ENCODE results near the gene KLHL29.

Gene KLHL29

DNA sequence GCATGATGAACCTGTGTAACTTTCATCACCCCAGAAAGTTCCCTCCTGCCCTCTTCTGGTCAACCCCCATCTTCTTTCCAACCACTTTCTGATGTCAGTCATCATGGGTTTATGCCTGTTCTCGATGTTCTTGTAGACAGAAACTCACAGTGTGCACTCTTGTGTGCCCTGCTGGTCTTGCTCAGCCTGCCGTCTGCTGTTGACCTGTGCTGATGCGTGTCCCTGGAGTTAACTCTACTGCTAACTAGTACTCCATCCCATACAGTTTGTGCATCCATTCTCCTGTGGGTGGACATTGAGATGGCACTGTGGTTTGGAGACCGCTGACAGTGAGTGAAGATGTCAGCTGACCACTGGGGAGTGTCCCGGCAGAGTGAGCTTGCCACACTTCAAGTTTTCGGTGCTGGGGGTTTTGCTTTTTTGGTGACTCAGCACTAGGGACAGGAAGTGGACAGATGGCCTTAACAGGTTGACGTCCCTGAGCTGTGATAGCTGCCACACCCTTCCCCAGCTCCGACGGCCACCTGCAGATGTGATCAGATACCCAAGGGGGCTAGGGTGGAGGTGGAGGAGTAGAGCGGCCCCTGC is 14.8 kb downstream of the KLHL29 start:
- DNase-seq, result no peak

DNA sequence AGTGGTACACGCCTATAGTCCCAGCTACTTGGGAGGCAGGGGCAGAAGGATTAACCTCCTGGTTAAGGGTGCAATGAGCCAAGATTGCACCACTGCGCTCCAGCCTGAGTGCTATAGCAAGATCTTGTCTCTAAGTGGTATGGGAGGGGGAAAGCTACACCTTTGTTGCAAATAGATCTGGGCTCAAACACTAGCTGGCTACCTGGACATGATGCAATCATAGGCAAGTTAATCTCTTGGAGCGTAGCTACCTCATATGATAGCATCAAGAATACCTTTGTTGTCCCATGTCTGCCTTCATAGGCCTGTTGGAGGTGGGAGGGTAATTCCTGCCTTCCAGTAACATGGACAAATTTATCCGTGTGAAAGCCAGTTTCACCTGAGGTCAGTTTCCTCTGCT is 15.7 kb downstream of the KLHL29 start:
- no peak for DNase-seq

DNA sequence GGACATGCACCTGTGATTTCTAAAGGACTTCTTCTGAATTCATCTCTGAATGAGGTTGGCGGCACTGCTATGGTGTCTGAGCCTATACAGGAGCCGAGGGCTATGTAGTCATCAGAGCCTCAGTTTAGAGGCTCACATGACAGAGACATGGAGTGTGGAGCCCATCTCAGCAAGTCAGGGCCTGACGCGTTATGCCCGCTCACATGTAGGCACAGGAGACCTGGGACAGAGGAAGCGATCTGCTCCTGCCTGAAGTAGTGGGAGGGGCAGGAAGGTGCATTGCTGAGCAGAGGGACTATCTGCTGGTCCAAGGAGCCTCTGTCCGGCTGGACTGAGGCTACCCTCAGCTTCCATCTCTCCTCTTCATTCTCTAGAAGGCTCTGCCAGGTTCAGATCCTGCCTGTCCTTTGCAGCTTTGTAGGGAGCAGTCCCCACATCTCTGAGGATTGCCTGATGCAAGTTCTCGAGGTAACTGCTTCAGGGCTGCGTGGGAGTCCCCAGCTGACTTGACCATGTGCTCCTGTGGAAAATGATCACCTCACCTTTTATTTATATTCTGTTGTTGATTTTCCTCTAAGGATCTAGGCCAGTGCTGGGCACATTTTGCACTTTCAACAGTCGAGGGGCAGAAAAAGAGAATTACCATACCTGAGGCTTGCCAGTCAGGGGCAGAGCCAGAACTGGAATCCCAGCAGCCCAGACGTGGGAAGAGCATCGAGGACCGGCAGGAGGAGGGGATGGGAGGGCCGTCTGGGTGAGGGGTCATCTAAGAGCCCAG is 16.6 kb downstream of the KLHL29 start:
- DNase-seq, result no peak

DNA sequence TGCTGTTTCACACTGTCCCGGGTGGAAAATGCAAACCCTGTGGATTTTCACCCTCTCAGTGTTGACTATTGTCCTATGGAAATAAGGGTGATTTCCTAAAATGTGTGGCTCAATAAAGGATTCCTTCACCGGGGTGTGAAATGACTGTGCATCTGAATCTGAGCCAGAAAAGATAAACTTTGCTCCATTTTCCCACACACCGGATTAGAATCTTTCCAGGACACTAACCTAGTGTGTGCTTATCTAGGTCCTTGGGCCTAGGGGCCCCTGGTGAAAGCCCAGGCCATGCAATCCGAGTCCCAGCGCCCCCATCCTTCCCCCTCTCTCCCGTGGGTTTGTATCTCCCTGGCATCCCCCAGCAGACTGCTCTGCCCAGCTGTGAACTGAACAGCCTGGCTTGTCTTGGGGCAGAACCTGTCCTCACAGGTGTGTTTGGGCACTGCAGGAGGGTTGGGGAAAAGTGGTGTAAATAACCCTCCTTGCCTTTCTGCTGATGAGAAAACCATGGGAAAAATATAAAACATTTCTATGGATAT is 17.3 kb downstream of the KLHL29 start:
- no peak for DNase-seq

DNA sequence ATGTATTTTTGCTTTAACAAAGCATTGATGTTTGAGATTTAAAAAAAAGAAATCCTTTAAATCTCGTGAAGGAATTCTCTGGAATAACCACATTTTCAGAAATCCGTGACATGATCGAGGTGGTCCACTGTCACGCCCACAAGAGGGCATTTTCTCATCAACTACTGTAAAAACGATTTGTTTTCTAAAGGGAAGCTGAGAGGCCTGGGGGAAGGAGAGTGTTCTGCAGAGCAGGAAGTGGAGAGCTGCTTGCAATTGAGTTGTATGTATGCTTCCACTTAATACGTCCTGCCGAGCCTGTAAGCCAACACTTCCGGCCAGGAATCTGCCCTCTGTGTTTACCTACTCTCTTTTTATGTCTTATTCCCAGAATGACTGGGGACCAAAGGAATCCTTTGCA is 19.4 kb downstream of the KLHL29 start:
- DNase-seq, result peak; percentile 88

DNA sequence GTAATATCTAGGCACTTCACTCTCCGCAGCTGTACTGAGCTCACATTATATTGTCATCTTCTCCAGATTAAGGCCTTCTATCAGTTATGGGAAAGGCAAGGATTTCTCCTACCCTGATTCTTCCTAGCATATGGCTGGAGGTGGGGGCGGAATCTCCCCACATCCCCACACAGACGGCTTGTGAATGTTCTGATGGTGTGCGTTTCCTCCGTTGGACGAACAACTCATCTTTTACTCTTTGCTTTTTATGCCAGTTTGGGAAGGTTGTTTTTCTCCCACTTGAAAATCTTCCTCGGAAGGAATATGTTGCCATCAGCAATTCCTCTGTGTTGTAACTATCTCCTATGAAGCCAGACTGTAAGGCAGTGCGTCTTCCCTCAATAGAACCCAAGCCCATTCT is 24.3 kb downstream of the KLHL29 start:
- DNase-seq, result no peak

DNA sequence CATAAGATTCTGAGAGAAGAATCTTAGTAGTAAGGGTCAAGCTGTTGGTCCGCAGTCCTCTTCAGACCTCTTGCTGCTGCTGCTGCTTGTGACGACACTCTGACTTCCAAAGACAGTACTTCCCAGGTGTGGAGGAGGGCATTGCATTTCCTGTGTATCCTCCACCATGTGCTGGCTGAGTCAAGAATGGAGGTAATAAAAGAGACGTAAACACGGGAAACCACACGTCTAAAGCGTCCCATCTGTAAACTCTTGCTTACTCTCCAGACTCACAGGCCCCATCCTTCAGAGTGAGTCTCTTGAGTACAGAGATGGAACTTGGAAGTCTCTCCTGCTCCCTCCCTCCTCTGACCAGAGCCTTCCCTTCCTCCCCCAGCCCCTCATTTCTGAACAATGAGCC is 25.6 kb downstream of the KLHL29 start:
- DNase-seq, result no peak

DNA sequence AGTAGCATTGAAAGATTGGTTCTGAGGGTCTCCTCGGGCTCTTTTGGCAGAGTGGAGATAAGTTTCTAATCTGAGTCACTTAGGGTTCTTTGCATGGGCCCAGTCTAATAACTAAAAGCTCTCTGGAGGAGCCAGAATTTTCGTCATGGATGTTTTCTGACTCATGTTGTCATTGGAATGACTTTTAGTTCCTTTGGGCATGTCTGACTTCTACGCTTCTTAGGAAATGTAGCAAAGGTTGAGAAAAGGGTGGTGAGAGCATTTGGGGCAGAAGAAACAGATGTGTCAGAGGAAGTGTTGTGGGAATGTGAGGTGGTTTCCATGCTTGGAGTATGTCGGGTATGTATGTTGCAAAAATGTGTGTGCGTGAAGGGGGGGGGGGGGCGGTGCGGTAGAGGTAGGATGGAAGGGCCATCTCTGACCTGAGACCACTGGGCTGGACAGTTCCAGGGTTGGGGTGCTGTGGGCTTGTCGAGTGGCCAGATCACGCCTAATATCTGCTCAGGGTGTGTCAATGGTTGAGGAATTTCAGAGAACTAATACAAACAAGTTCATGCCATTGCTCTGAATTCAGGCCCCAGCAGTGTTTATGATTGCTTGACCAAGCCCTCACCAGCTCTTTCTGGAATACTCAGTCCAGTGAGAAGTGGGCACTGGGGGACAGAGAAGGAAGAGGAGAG is 26.9 kb downstream of the KLHL29 start:
- peak; percentile 95 for DNase-seq

DNA sequence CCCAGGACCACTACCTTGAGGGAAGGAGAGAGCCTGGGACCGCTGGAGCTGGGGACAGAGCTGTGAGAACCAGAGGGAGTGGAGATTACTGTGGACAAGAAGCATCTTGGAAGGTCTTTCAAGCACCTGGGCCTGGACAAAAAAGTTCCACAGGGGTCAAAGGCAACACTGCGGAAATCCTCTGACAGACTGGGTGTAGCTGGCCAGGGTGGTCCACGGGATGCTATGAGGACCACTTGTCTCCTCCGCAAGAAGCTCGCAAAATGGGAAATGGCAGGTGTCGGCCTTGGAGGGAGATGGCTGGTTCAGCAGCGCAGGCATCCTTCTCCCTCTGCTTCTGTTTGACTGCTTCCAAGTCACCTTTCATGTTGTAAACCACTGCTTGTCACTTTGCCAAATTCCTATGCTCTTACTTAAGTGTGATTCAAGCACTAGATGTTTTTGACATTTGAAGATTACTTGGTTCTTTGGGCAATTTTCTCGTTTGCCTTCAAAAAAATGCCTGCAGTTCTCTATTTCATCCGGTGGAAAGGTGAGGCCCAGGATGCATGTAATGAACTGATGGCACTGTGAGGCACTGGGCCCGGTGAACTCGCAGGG is 27.7 kb downstream of the KLHL29 start:
- peak; percentile 76 for DNase-seq

DNA sequence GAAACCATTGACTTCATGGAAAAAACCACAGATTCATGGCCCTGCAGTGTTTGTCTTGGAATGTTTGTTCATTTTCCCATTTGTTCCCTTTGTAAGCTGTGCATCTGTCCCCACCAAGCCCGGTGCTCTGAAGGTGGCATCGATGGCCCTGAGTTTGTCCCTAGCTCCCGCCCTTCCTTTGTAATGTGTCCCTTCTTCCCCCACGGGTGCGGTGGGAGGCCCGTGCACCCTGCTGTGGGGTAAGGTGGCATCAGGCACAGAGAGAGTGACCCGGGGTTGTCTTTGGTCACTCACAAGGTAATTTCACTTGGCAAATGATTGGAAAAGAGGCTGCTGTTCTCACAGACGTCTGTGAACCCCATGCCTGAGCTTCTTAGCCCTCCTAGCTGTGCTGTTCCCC is 28.7 kb downstream of the KLHL29 start:
- no peak for DNase-seq

DNA sequence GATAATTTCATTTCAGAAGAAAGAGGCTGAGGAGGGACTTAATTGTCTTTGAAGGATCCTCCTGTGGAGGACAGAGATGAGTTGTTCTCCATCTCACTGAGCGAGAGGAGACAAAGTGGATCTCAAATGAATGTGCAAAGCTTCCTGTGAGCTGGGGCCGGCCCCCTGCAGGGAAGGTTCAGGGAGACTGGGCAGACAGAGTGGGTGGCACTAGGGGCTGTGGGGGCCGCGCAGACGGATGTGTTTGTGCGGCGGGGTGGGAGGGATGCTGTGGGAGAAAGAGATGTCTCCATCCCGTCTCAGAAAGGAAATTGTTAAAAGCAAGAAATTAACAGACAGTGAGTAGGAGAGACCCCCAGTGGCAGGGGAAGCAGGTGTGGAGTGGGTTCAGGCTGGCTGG is 29.1 kb downstream of the KLHL29 start:
- no peak for DNase-seq

DNA sequence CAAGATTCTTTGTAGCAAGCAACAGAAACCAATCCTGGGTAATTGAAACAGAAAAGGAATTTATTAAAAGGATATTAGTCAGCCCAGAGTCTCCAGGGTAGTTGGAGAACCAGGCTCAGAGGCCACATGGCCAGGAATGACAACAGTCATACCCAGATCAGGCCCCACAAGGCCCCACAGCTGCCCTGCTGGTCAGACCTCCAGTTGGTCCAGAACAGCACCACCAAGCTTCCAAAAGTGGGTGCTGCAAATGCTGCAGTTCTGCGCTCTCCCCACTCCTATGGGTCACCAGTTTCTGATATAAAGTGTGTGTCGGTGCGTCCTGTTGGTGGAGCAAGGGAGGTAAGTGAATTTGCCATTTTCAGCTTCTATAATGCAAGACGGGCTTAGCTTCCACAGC is 29.9 kb downstream of the KLHL29 start:
- peak; percentile 73 for DNase-seq

DNA sequence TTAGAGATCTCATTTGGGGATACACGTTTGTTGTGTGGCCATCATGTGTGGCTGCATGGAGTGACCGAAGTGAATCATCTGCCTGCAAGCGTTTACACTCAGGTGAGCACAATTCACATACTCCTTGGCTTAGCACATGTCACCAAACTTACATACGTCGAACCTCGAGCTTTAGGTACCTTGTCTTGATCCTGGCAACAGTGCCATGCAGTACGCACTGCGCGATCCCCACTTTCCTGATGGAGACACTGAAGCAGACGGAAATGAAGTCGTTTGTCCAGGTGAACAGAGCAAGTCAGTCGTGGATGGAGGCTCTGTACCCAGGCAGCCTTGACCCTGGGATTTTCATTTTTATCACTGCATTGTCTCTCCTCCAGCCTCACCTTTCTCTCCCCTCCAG is 32.3 kb downstream of the KLHL29 start:
- DNase-seq, result no peak

DNA sequence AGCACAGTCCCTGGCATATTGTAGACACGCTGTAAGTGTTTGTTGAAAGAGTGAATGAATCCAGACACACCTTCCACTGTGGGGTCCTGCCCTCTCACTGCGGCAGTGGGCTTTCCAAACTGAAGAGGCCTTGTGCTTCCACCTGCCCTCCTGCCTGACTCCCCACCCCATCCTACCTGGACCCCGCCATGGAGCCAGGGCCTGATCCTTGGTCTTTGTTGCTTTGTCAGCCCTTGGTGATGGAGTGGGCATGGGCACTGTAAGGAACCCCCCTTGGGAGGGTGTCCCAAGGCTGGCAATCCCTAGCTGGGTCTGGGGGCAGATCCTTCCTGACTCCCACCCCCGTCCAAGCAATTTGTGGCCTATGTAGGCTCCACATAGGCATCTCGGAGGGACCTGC is 33.1 kb downstream of the KLHL29 start:
- DNase-seq, result no peak

DNA sequence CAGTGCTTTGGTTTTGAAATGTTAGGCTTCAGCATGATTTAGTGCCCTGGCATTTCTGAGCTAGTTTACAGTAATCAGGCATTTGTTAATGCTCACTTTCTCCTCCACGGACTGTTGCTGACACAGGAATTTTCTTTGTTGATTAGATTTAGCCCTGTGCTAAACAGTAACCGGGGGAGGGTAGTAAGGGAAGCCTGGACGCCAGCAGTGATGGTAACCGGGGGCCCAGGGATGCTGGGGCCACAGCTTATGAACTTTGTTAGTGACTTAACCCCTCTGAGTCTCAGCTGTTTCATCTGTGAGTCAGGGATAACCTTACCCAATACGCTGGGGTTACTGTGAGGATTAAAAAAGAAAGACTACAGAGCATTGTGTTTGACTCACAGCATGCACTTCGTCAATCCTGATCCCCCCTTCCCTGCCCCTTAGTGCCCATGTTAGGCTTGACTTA is 33.5 kb downstream of the KLHL29 start:
- DNase-seq, result peak; percentile 75

DNA sequence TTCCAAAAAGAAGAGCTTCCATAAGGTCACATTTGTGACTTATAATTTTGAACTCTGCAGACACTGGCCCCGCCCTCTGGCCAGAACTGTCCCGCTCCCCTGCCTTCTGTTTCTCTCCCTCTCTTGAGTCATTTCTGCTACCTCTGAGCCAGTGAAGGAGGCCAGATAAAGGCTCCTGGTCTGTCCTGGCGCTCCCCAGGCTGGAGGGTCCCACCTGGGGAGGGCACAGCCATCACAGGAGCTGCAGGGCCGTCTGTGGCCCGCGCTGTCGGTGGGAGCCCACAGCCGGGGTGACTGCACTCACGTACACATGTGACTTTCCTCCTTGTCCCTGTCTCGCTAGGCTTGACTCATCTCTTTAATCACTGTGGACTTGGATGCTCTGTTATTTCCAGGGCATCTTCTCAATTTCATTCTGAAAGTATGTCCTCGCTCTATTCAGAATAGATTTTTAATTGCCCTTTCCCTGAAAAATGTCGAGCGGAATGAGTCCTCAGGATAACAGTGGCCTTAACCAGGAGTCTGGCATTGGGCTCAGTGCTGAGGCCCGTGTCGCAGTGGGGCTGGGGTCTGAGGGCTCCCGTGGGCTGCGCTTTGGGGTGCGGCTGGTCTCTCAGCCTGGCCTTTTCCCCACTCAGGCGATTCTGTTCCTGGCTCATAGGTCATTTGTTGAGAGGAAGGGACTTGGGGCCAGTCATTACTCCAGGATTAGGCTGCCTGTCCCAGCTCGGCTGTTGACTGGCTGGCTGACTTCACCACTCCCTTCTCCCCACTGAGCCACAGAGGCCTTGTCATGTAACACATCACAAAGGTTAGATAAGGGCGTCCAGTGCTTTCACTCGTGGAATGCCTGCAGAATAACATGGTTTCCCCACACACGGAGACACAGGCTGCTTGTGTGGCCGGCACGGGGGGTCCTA is 34.5 kb downstream of the KLHL29 start:
- no peak for DNase-seq

DNA sequence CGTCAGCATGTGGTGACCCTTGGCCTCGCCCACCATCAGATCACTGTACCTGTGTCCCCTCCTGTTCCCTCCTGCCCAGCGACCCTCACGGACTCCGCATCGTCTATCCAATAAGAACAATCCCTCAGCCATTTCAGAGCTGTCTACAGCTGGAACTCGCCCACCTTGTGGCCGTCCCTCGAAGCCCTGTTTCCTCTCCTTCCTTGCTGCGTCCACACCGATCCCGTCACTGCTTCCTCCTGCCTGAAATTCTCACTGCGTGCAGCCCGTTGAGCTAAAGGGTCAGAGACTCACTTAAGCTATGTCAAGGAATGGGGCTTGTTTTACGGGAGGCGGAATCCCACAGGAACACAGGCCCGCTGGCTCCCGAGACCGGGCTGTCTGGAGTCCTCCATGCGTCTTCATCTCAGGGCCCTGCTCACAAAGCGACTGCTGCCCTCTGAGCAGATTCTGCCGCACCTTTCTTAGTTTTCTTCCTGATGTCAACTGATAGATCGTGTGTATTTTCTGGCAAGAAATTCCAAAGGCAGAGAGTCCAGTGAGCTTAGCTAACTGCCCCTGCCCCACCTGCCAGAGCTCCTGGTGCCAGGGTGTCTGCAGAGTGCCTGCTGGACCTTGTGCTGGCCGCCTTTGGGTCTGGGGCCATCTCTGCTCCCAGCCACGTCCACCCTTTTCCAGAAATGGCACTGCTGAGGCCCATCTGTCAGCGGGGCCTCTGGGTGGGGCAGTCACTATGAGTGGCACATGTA is 35.3 kb downstream of the KLHL29 start:
- DNase-seq, result no peak

DNA sequence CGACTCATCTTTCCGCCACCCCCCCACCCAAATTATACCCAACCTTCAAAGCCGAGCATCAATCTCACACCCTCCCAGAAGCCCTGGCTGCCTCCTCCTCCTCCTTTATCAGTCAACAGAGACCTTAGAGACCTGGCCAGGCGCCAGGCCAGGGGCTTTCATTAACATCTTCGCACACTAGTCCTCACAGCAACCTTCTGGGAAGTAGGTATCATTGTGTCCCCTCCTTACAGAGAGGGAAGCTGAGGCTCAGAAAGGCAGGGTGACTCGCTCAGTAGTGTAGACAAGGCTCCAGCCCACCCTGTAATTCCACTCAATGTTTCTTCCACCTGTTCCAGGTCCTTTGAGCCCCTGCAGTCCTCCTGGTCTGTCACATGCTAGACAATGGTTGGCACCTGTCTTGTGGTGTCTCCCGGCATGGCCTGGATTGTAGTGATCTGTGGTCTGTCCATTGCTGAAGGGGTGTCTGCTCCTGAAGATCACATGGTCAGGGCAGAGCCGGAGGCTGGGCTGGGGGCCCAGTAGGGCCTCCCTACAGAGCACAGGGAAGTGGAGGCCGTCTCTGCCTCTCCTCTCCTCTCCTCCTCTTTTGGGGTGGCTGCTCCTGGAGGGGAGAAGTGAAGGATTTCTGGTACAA is 36.0 kb downstream of the KLHL29 start:
- no peak for DNase-seq

DNA sequence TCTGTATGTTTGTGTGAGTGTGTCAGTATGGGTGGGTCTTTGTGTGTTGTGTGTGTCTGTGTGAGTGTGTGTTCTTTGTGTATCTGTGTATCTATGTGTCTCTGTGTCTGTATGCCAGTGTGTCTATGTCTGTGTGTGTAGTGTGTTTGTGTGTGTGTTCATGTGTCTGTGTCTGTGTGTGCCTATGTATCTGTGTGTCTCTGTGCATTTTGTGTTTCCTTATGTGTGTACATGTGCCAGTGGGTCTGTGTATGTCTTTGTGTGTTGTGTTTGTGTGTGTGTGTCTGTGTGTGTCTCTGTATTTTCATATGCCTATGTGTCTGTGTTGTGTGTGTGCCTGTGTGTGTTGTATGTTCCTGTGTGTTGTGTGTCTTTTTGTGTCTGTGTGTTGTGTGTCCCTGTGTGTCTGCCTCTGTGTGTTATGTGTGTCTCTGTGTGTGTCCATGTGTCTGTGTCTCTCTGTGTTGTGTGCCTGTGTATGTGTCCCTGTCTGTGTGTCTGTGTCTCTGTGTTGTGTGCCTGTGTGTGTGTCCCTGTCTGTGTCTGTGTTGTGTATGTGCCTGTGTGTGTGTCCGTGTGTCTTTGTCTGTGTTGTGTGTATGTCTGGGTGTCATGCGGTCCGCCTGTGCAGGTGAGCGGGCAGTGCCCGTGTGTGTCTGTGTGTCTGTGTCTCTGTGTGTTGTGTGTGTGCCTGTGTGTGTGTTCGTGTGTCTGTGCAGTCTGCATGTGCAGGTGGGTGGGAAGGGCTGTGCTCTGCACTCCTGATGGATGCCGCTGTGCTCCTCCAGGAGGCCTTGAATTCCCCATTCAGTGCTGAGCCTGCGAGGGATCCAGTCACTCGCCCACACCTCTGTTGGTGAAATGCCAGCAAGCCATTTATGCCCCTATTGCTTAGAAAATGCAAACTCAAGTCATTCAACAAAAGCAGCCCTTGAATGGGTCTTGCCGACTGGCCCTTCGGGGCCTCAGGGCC is 37.4 kb downstream of the KLHL29 start:
- no peak for DNase-seq

Measured in EL (cell line).